HPDE6-E6E7 (cell line): ENCODE data around the gene PCID2.

Experiments
- DNase-seq: peaks from one replicate; pipeline ENCODE4 v3.0.0; 2011; ENCODE audit warnings: missing footprints; ENCODE audit errors: extremely low spot score

The PCID2 gene

GRCh38 chr13:113150550-113151365 is 57.7 kb downstream of the PCID2 start:
- no peak for DNase-seq

DNA sequence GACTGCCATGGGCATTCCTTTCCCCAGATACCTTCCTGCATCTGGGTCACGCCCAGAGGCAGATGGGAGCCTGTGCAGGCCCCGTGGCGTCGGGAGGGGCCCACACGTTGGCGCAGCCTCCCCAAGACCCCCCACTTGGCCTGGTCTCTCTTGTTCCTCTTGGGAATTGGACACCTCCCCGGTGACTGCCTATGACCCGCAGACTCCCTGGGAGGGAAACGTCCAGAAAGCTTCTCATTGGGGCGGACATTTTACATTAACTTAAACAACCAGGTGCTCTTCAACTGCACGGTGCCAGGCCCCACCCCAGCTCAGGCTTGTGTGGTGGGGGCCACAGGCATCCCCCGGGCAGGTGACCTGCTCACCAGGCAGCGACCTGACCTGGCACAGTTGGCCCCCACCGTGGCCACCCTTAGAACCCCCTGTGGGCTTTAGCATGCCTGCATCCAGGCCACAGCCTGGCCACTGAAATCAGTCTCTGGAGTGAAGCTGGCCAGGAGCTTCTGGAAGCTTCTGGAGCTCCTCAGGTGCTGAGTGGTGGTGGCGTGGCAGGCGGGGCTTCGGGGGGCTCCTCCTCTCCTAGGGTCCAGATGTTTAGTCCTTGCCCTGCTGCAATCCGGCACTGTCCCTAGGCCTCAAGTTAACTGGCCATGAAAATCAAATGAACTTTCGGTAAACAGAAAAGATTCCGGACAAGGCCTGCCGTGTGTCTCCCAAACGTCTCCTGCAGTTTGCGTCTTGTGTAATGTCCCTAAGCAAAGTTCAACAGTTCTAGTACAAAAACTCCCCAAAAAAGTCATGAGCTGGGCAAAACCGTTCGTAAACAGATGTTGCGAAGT is 58.5 kb downstream of the PCID2 start:
- DNase-seq, result no peak

- DNase-seq, result no peak
Observed at GRCh38 chr13:113148940-113149503, 59.4 kb downstream of the PCID2 start.

- DNase-seq, result no peak
Observed at GRCh38 chr13:113148407-113148806, 60.1 kb downstream of the PCID2 start.

DNA sequence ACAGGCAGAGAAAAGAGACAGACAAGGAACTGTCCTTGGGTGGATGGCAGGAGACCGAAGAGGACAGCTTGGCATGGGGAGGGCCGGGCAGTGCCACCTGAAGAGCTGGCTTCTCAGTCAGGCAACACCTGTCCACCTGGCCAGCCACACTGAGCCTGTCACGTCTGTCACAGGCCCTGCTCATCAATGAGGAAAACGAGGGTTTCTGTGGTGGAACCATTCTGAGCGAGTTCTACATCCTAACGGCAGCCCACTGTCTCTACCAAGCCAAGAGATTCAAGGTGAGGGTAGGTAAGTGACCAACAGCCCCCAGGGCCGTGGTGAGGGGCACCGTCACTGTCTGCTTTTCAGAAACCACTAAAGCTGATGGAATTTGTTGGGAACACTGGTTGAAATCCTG is 61.3 kb downstream of the PCID2 start:
- DNase-seq, result no peak

DNA sequence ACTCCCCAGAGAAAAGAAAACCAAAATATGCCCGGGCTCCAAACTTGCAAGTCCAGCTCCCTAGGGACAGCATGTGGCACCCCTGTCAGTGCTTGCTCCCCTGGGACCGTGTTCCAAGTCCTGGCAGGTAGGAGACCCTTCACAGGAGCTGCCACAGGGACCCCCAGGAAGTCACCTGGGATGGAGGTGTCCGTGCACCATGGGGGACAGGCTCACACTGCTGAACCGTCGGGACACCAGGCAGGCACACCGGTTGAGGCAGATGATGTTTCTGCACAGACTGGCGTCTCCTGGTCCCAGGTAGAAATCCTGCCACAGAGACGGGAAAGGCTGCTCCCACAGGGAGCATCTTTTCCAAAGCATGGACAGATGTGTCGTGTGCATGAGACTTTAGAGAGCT is 61.7 kb downstream of the PCID2 start:
- DNase-seq, result no peak

GRCh38 chr13:113145911-113146598 is 62.4 kb downstream of the PCID2 start:
- no peak for DNase-seq

DNA sequence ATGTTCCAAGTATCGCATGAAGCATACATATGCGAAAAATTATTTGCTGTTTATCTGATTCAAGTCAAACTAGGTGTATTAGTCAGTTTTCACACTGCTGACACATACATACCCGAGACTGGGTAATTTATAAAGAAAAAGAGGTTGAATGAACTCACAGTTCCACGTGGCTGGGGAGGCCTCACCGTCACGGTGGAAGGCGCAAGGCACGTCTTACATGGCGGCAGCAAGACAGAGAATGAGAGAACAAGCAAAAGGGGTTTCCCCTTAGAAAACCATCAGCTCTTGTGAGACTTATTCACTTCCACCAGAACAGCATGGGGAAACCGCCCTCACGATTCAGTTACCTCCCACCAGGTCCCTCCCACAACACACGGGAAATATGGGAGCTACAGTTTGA is 63.0 kb downstream of the PCID2 start:
- DNase-seq, result no peak

DNA sequence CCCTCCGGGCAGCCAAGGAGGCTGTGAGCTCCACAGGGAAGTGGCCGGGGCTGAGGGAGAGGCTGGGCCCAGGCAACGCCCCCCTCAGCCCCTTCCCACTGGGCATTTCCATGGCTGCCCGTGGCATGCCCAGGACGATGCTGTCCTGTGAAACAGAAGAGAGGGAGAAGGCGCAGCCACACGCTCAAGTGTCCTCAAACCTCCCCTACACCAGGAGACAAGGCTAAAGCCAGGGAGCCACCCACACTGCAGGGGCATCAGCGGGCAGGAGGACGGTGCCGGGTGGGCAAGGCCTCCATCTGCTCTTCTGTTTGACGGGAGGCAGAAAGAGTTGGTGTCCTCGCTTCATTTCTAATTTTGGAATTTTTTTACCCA is 64.2 kb downstream of the PCID2 start:
- no peak for DNase-seq

- no peak for DNase-seq
Observed at GRCh38 chr13:113143466-113144254, 64.8 kb downstream of the PCID2 start.

GRCh38 chr13:113142876-113143275 is 65.6 kb downstream of the PCID2 start:
- DNase-seq, result no peak

GRCh38 chr13:113141601-113141970 is 66.9 kb downstream of the PCID2 start:
- DNase-seq, result no peak

- no peak for DNase-seq
Observed at GRCh38 chr13:113140677-113141600, 67.5 kb downstream of the PCID2 start.

DNA sequence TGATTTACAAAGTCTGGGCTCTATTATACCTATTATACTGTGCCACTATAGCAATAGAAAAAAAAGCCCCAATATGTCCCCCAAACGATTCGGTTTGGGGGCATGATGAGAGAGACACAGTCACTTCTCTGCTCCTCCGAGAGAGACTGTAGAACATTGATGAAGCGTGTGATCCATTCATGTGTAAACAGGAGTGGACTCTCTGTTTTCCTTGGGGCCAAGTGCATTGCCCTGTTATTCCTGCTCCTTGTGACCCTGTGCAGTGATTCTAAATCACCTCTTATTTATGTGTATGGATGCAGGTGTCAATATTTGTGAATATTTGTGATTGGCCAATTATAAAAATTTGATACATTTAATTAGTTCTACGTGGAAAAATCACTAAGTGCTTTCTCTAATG is 68.9 kb downstream of the PCID2 start:
- no peak for DNase-seq

- DNase-seq, result no peak
Observed at GRCh38 chr13:113138792-113139551, 69.5 kb downstream of the PCID2 start.

GRCh38 chr13:113137691-113138298 is 70.7 kb downstream of the PCID2 start:
- no peak for DNase-seq

DNA sequence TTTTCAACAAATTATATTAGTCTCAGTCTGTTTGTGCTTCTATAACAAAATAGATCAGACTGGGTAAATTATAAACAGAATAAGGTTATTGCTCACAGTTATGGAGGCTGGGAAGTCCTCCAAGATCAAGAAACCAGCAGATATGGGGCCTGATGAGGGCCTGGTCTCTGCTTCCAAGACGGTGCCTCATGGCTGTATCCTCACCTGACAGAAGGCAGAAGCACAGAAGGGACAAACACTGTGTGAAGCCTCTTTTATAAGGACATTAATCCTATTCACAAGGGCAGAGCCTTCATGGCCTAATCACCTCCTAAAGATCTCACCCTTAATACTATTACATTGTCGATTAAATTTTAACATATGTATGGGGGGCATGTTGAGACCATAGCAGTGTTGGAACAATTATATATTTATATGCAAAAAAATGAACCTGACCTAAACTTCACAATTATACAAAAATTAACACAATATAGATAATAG is 73.1 kb downstream of the PCID2 start:
- no peak for DNase-seq

- DNase-seq, result no peak
Observed at GRCh38 chr13:113129921-113130750, 78.3 kb downstream of the PCID2 start.
